Kidney tubule cell (primary cell): ENCODE data around the gene SPO11.
A peak's percentile ranks its signal among the peaks of the same experiment; 100 is the strongest.
"Not testable (repeated sequence)": the region's sequence is repeated elsewhere in the genome, so short reads cannot be mapped to it uniquely, and the experiment has no call there.

ENCODE experiments used
- DNase-seq: peaks from one replicate; pipeline ENCODE4 v3.0.0-alpha.2; 2018; ENCODE audit warnings: low spot score

SPO11 gene

GRCh38 chr20:57341663-57342062 lies 12.1 kb downstream of the SPO11 start:
- no peak for DNase-seq

DNA sequence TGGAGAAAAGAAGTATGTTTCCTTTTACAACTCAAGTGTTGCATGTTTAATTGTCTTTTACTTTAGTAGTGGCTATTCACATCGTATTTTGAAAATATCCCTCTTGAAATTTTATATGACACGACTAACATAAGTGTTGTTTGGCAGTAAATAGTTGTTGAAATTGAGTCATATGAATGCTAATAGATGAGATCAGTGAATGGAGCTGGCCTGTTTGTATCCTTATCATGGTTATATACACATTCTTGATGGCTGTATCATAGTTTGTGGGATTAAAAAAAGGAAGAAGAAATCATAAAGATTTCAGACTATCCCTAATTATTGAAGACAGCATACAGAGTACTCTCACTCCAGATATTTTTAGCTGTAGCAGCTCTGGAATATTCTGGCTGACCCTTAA lies 13.2 kb downstream of the SPO11 start:
- DNase-seq = no peak

DNA sequence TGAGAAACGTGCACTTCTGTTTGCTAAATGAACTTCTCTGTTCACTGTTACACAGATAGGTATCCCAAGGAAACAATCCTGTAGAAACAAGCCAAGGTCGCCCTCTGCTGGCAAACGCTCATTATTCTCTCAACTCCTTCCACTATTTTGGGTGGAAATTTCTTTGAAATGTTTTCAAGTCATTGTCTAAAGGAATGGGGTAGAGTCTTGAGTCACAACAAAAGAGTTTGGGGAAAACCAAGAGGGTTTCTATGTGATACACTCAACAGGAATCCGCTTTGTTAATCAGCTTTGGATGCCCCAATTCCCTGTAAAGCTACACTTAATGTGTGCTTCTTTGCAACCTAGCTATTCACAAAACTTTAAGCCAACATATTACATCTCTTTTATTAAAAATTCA lies 16.9 kb downstream of the SPO11 start:
- peak; percentile 74 for DNase-seq

- DNase-seq = no peak
Observed at GRCh38 chr20:57347393-57347792, 17.8 kb downstream of the SPO11 start.

GRCh38 chr20:57348200-57348921 lies 18.8 kb downstream of the SPO11 start:
- not testable (repeated sequence) for DNase-seq

GRCh38 chr20:57348922-57349574 lies 19.4 kb downstream of the SPO11 start:
- DNase-seq = not testable (repeated sequence)

GRCh38 chr20:57350081-57350710 lies 20.6 kb downstream of the SPO11 start:
- DNase-seq = no peak

DNA sequence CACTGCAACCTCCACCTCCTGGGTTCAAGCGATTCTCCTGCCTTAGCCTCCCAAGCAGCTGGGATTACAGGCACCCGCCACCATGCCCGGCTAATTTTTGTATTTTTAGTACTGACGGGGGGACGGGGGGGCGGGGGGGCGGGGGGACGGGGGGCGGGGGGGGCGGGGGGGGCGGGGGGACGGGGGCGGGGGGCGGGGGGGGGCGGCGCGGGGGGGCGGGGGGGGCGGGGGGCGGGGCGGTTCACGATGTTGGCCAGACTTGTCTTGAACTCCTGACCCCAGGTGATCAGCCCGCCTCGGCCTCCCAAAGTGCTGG lies 21.1 kb downstream of the SPO11 start:
- not testable (repeated sequence) for DNase-seq

GRCh38 chr20:57351042-57351783 lies 21.6 kb downstream of the SPO11 start, which contains the start of gene RAE1:
Gene RAE1, plus strand, starts transcription at chr20:57351255. Its CDS starts 2,784 bp downstream, at chr20:57354039.
- peak; percentile 91 for DNase-seq

DNA sequence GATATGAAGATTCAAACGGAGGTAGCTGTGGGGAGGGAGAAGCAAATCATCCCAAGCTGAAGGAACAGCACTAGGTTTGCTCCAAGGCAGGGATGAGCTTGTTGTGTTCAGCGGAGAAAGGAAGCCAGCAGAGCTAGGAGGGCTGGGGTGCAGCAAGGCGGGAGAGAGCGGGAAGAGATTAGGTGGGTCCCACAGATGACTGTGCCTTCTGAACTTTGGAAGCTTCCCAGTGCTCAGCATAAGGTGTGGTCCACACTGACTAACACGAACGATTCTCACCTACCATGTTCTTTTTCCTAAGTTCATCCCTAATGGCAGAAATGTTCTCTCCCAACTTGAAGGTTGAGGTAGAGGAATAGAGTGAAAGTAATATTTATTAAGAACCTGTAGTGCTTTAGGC lies 22.7 kb downstream of the SPO11 start:
- DNase-seq = no peak

DNA sequence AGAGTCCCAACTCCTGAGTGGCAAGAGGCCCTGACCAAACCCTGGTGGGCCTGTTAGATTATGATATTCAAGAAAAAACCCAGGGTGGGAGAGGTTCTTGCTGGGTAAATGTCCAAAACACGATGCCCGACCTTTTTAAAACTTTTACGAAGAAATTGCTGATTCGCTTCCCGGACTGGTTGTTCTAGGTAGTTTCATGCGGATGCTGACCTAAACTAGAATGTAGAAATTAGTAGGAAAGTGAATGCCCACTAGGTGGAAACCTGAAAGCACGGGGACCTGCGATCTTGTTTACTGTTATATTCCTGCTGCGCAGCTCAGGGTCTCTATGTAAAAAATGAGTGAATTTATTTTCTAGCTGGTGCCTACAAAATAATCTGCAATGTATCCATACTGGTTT lies 23.7 kb downstream of the SPO11 start:
- no peak for DNase-seq

DNA sequence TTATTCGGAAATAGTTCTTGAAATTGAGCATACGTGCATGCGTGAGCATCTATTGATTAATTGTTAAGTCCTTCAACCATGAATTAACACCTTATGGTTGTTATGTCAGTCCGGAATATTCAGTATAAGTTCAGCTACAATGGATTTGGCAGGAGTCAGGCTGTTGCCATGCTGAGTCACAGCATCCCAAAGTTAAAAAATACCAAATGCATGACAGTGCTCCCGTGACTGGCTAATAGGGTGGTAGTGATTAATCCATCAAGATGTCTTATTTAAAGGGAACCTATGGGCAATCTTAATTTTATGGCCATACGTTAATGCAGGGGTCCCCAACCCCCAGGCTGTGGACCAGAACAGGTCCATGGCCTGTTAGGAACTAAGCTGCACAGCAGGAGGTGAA lies 31.9 kb downstream of the SPO11 start:
- peak; percentile 78 for DNase-seq

DNA sequence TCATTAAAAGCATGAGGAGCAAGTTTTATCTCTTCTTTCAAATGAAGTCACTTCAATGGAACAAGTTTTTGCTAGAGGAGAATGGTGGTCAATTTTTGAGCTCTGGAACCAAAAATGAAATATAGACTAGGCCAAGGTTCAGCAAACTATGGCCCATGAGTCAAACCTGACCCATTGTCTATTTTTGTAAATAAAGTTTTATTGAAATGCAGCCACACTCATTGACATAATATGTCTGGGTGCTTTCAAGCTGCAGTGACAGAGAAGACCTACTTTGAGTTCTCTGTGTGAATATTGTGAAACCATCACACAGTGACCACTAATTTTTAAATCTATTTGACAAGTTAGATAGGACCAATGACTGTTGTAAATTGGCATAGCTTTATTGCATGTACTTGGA lies 34.8 kb downstream of the SPO11 start:
- no peak for DNase-seq

- DNase-seq = no peak
Observed at GRCh38 chr20:57369596-57369995, 40.0 kb downstream of the SPO11 start.

DNA sequence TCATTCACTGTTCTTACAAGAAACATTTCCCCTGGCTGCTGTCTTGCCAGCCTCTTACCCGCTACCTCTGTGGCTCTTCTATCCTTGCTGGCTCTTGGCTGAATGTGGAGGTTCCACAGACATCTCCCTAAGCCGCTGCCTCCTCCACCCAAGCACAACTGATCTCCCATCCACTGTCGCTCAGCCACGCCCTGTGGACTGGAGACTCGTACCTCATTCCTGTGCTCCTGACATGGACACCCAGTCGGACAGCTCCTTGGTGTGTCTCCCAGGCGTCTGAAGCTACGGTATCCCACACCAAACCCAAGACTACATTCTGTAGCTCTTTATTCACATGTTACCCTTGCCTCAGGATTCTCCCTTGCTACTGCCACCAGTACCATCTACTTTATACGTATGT lies 40.7 kb downstream of the SPO11 start:
- no peak for DNase-seq

GRCh38 chr20:57371363-57371762 lies 41.8 kb downstream of the SPO11 start:
- DNase-seq = no peak

- DNase-seq = no peak
Observed at GRCh38 chr20:57372157-57372556, 42.6 kb downstream of the SPO11 start.

DNA sequence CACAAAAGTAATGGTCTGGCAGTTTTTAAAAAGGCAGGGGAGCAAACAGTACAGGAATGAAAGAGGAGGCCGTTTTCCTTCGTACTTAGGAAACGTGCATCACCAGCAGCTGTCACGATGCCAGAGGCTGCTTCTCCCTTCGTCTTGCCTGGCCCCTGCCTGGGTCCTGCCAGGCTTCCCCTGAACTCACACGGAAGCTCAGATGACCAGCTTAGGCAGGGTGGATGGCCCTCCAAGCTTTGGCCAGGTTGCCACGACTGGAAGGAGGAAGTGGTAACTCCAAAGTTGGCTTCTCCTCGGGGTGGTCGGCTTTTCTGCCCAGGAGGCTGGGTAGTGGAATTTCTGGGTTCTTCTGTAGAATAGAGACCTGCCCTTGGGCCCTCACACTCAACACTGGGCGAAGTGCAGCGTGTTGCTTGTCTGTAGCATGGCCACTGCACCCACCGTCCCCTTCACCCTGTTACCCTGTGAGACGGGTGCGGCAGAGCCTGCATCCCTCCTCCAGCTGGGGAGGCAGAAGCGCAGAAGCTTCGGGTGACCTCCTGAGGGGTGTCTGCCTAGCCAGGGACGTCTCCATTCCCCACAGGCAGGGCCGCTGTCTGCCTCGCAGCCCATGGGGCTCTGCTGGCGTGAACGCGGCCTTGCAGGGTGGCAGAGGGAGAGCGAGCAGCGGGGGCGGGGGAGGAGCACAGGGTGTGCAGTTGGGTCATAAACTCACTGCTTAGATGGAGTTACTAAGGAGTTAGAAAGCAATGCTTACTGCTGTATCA lies 43.2 kb downstream of the SPO11 start:
- DNase-seq = no peak

- DNase-seq = no peak
Observed at GRCh38 chr20:57374343-57374930, 44.8 kb downstream of the SPO11 start.

DNA sequence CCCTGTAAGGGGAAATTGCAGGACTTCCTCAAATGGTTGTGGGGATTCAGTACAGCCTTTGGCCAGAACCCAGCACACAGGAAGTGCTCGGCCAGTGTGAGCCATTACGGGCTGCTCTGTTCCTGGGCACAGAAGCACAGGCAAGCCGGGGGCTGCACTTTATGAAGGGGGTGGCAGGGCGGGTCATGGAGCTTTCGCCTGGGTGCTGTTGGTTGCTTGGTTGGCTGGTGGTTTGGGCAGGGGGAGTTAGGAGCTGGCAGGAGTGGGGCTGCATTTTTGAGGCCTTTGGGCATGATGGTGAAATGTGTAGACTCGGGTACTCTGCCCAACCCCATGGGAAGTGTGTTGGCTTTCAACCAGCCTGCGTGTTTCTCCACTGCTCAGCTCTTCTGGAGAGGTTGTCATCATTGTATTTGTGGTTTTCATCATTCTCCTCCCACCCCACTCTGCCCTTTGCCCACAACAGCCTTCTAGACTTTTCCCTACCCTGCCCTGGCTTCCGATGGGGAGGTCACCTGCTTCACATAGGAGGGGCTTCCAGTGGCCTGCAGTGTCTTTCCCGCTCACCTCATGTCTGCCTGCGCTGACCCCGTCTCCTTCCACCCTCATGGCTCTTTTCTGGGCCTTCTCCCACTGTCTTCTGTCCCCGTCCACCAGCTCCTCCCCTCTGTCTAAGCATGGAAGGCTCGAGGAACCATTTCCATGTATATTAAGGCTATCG lies 45.5 kb downstream of the SPO11 start:
- no peak for DNase-seq
